Measurements from ENCODE around the gene OR6S1. TPM values are rescaled to one million over a fixed set of nuclear protein-coding genes. Genes with fewer than 3 reads are reported as not detected.

The OR6S1 gene
- total RNA-seq, 1 experiment from 2014 or later = not detected

GRCh38 chr14:20684662-20685456 is 43.4 kb upstream of the OR6S1 start:
- no peaks in the 10 kb centered on the region for H3K36me3 ChIP-seq (ENCODE audit: low read depth, low read length)
- H3K9me2 ChIP-seq (replicated peaks; ENCODE audit: low read length) = no peaks in the 10 kb centered on the region
- peak overlapping the region; percentile 93 for H2AFZ ChIP-seq (ENCODE audit: low read length)
- BruUV-seq (replicated peaks) = TSS peak; percentile 34
- DNase-seq (peak; percentile 50), ATAC-seq (no peak)
- no peak for TF ChIP-seq EZH2phosphoT487 (IDR thresholded peaks at IDR 0.05; ENCODE audit: borderline replicate concordance, low read length)
- TF ChIP-seq EZH2 (IDR thresholded peaks at IDR 0.05; ENCODE audit: low read length, unreplicated experiment) = no peak
- TF ChIP-seq CTCF (conservative IDR thresholded peaks at IDR 0.05; ENCODE audit: low read depth, low read length) = no peak
- H3K27me3 ChIP-seq (ENCODE audit: low read length) = no peaks in the 10 kb centered on the region
- H3K4me1 ChIP-seq (ENCODE audit: insufficient read depth, low read length) = peaks cover 22% of the 10 kb centered on the region
- H3K9me3 ChIP-seq (ENCODE audit: low read length) = no peaks in the 10 kb centered on the region
- H3K4me2 ChIP-seq (ENCODE audit: low read length) = peak overlapping the region; percentile 94
- peak overlapping the region; percentile 88 for H3K9ac ChIP-seq (ENCODE audit: low read length)
- no peaks in the 10 kb centered on the region for H3K79me2 ChIP-seq (ENCODE audit: low read length)
- peak overlapping the region; percentile 85 for H3K4me3 ChIP-seq (ENCODE audit: low read length)
- CTCF ChIA-PET = no interaction called here
- intact Hi-C loops (cut with micrococcal nuclease) = no loop called here
- no peaks in the 10 kb centered on the region for H3F3A ChIP-seq (ENCODE audit: low read length, unreplicated experiment)
- H4K20me1 ChIP-seq (ENCODE audit: low read length) = no peaks in the 10 kb centered on the region
- POLR2A ChIA-PET (ENCODE audit: unreplicated experiment) = no interaction called here
- H3K27ac ChIP-seq (ENCODE audit: low read length) = peak overlapping the region; percentile 80

GRCh38 chr14:20683891-20684661 is 42.6 kb upstream of the OR6S1 start, which contains the start of gene RNASE4:
Gene RNASE4 (plus strand): TSS chr14:20684560. CDS start chr14:20699372, 14,812 bp downstream.
- Histone ChIP-seq H3K27ac (ENCODE audit: low read length) (peak within 1 kb of the TSS; percentile 80), H3K4me2 (ENCODE audit: low read length) (peak within 1 kb of the TSS; percentile 94), H3K27me3 (ENCODE audit: low read length) (no peaks in the 10 kb centered on the region), H3K79me2 (ENCODE audit: low read length) (no peaks in the 10 kb centered on the region), H3K9me2 (replicated peaks; ENCODE audit: low read length) (no peaks in the 10 kb centered on the region), H3K4me1 (ENCODE audit: insufficient read depth, low read length) (peaks cover 25% of the 10 kb centered on the region), H4K20me1 (ENCODE audit: low read length) (no peaks in the 10 kb centered on the region), H3F3A (ENCODE audit: low read length, unreplicated experiment) (no peaks in the 10 kb centered on the region), H3K9ac (ENCODE audit: low read length) (peak within 1 kb of the TSS; percentile 88), H3K9me3 (ENCODE audit: low read length) (no peaks in the 10 kb centered on the region), H2AFZ (ENCODE audit: low read length) (peak within 1 kb of the TSS; percentile 93), H3K36me3 (ENCODE audit: low read depth, low read length) (no peaks in the 10 kb centered on the region), H3K4me3 (ENCODE audit: low read length) (peak within 1 kb of the TSS; percentile 85)
- ATAC-seq = peak; percentile 32
- TF ChIP-seq CTCF (conservative IDR thresholded peaks at IDR 0.05; ENCODE audit: low read depth, low read length) = no peak
- no peak for TF ChIP-seq EZH2 (IDR thresholded peaks at IDR 0.05; ENCODE audit: low read length, unreplicated experiment)
- TF ChIP-seq EZH2phosphoT487 (IDR thresholded peaks at IDR 0.05; ENCODE audit: borderline replicate concordance, low read length) = no peak
- peak; percentile 88 for DNase-seq
- intact Hi-C loops (cut with micrococcal nuclease) = loop anchor here (1.0 to 2.0 kb wide), 2 partner anchors 71 to 223 kb away; partner anchors contain the start of gene PIP4P1
- BruUV-seq (replicated peaks) = no TSS peak
- CTCF ChIA-PET = interaction anchor here (0.5 kb wide), 1 partner anchor 814 kb away, joined by 3 read pairs; no protein-coding TSS in a partner anchor
- POLR2A ChIA-PET (ENCODE audit: unreplicated experiment) = no interaction called here
